ENCODE results near the gene TMEM209.

The TMEM209 gene

DNA sequence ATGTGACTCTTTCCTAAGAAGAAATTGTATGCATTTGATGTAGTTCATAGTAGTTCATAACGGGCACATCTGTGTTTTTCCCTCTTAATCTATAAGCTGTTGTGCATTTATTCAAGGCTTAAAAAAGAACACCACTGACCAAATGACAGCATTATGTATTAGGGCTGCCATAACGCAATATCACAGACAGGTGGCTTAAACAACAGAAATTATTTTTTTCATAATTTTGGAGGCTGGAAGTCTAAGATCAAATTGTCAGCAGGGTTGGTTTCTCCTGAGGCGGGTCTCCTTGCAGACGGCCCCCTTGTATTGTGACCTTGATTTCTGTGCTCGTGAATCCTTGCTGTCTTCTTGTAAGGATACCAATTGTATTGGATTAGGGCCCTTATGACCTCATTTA lies 1.8 kb upstream of the TMEM209 start:
- TF ChIP-seq, protein P1, sequence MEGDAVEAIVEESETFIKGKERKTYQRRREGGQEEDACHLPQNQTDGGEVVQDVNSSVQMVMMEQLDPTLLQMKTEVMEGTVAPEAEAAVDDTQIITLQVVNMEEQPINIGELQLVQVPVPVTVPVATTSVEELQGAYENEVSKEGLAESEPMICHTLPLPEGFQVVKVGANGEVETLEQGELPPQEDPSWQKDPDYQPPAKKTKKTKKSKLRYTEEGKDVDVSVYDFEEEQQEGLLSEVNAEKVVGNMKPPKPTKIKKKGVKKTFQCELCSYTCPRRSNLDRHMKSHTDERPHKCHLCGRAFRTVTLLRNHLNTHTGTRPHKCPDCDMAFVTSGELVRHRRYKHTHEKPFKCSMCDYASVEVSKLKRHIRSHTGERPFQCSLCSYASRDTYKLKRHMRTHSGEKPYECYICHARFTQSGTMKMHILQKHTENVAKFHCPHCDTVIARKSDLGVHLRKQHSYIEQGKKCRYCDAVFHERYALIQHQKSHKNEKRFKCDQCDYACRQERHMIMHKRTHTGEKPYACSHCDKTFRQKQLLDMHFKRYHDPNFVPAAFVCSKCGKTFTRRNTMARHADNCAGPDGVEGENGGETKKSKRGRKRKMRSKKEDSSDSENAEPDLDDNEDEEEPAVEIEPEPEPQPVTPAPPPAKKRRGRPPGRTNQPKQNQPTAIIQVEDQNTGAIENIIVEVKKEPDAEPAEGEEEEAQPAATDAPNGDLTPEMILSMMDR (IDR thresholded peaks at IDR 0.05; ENCODE audit: insufficient read depth, low read length, missing control alignments), result no peak
- no peak overlapping the region for H3K4me3 ChIP-seq (ENCODE audit: low read depth, low read length)
- POLR2A ChIA-PET, result no interaction called here
- DNase-seq (ENCODE audit: low read depth, low spot score), result no peak
- CTCF ChIA-PET, result interaction anchor here (0.7 to 2.5 kb wide), 3 partner anchors 15 to 551 kb away, joined by 3 to 8 read pairs (median 3); no protein-coding TSS in a partner anchor

DNA sequence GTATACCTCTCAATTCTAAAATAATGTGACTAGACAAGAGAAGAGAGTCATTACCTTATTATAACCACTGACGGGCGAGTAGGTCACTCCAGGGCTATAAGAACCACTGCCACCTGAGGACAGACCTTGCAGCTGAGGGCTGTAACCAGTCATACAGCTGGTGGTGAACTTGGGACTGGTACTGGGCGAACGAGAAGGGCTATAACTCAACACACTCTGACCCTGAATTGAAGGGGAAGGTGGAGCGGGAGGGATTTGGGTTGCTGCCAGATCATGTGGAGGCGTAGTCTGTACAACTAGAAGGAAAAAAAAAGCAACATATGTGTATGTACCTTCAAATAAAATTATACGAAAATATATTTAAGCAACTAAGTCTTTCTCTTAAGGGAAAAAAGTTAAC lies 3.4 kb downstream of the TMEM209 start:
- no peak for DNase-seq (ENCODE audit: low read depth, low spot score)
- POLR2A ChIA-PET, result no interaction called here
- TF ChIP-seq, protein P1 (IDR thresholded peaks at IDR 0.05; ENCODE audit: insufficient read depth, low read length, missing control alignments), result no peak

DNA sequence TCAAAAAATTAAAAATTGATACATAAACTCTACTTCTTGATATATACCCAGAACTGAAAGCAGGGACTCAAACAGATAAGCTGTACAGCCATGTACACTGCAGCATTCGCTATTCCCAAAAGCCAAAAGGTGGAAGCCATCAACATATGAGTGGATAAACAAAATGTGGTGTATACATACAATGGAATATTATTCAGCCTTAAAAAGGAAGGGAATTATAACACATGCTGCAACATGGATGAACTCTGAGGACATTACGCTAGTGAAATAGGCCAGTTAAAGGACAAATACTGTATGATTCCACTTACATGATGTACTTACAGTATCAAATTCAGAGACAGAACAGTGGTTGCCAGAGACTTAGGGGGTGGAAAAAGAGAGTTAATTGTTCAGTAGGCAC lies 8.1 kb downstream of the TMEM209 start:
- TF ChIP-seq, protein P1 (IDR thresholded peaks at IDR 0.05; ENCODE audit: insufficient read depth, low read length, missing control alignments), result no peak
- ChIA-PET POLR2A (interaction anchor here (0.6 kb wide), 1 partner anchor 10 kb away, joined by 3 read pairs; no protein-coding TSS in a partner anchor), CTCF (interaction anchor here (0.6 kb wide), 1 partner anchor 8 kb away, joined by 3 read pairs; the partner anchor contains the start of gene TMEM209)
- no peak overlapping the region for H3K4me3 ChIP-seq (ENCODE audit: low read depth, low read length)
- no peak for DNase-seq (ENCODE audit: low read depth, low spot score)

More for the DNA sequence above, 3.4 kb downstream of the TMEM209 start:
- CTCF ChIA-PET, result no interaction called here
- no peak overlapping the region for H3K4me3 ChIP-seq (ENCODE audit: low read depth, low read length)

DNA sequence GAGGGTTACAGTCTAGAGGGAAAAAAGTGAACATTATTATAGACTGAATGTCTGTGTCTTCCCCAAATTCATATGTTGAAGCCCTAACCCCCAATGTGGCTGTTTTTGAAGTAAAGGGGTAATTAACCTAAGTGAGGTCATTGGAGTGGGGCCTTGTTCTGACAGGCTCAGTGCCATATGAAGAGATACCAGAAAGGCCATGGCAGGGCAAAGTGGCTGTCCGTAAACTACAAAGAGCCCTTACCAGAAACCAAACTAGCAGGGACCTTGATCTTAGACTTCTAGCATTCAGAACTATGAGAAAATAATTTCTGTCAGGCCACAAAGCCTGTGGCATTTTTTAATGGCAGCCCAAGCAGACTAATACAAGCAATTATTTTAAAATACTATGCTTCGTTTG lies 8.7 kb downstream of the TMEM209 start:
- ChIA-PET POLR2A (no interaction called here), CTCF (no interaction called here)

DNA sequence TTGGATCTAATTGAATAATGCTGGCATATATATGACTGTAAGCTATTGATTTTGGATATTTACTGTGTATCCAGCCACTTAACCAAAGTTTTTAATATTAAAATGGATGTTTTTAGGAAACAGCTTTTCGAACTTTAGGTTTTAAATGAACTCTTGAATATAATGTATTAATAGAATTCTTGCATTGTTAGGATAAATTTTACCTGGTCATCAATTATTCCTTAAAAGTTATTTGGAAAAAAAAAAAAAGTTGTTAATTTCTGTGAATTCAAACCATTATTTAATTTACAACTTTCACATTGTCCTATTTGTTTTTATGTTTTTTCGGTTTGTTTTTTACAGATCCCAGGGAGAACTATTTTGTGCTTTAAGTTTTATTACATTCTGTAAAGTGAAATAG lies 9.8 kb downstream of the TMEM209 start:
- TF ChIP-seq, protein P1 (IDR thresholded peaks at IDR 0.05; ENCODE audit: insufficient read depth, low read length, missing control alignments), result no peak
- ChIA-PET CTCF (interaction anchor here (1.2 kb wide), 1 partner anchor 9 kb away, joined by 3 read pairs; no protein-coding TSS in a partner anchor), POLR2A (interaction anchor here (1.2 kb wide), 1 partner anchor 10 kb away, joined by 3 read pairs; the partner anchor contains the start of gene TMEM209)
- DNase-seq (ENCODE audit: low read depth, low spot score), result no peak
- H3K4me3 ChIP-seq (ENCODE audit: low read depth, low read length), result no peak overlapping the region

More for the DNA sequence above, 8.7 kb downstream of the TMEM209 start:
- no peak overlapping the region for H3K4me3 ChIP-seq (ENCODE audit: low read depth, low read length)
- TF ChIP-seq, protein P1 (IDR thresholded peaks at IDR 0.05; ENCODE audit: insufficient read depth, low read length, missing control alignments), result no peak
- no peak for DNase-seq (ENCODE audit: low read depth, low spot score)

DNA sequence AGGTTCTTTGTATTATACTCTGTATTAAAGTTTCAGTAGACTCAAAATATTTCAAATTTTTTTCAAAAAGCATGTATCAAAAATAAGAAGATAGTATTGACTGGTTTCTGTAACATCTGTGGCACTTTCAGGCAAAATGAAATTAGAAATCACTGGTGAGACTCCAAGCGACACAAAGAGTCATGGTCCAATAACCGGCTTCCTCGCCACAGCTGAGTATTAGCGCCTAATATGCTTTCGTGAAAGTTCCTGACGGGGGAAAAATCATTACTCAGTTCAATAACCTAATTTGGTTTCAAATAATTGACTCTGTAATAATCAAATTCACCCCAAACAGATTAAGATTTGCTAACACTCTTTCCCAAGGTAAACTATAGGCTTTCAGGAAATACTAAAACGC lies 13.4 kb downstream of the TMEM209 start:
- H3K4me3 ChIP-seq (ENCODE audit: low read depth, low read length), result no peak overlapping the region
- ChIA-PET CTCF (interaction anchor here (0.6 to 1.1 kb wide), 2 partner anchors 15 to 45 kb away, joined by 3 read pairs; no protein-coding TSS in a partner anchor), POLR2A (no interaction called here)
- DNase-seq (ENCODE audit: low read depth, low spot score), result no peak
- TF ChIP-seq, protein P1 (IDR thresholded peaks at IDR 0.05; ENCODE audit: insufficient read depth, low read length, missing control alignments), result no peak
